Keratinocyte (primary cell): ENCODE data around the gene SYNPR.

Experiments
- EZH2 ChIP-seq: IDR thresholded peaks from one replicate; pipeline ENCODE4 v1.6.1; 2012; ENCODE audit warnings: inconsistent platforms, mild to moderate bottlenecking, low read length, moderate library complexity
- TF ChIP-seq, protein P1 (sequence below), 3 experiments: IDR thresholded peaks in 1 of 3; conservative IDR thresholded peaks in 1 of 3; optimal IDR thresholded peaks in 1 of 3; 2 replicates in 2 of 3; 3 replicates in 1 of 3; pipeline versions ENCODE3 to v1.5.1; 2011; ENCODE audit warnings: low read length in 3 of 3, mild to moderate bottlenecking in 3 of 3, moderate library complexity in 2 of 3, control low read depth in 1 of 3, inconsistent platforms in 1 of 3; ENCODE audit not compliant: insufficient read depth in 2 of 3; ENCODE audit errors: extremely low read depth in 1 of 3

- TF ChIP-seq, protein P1, sequence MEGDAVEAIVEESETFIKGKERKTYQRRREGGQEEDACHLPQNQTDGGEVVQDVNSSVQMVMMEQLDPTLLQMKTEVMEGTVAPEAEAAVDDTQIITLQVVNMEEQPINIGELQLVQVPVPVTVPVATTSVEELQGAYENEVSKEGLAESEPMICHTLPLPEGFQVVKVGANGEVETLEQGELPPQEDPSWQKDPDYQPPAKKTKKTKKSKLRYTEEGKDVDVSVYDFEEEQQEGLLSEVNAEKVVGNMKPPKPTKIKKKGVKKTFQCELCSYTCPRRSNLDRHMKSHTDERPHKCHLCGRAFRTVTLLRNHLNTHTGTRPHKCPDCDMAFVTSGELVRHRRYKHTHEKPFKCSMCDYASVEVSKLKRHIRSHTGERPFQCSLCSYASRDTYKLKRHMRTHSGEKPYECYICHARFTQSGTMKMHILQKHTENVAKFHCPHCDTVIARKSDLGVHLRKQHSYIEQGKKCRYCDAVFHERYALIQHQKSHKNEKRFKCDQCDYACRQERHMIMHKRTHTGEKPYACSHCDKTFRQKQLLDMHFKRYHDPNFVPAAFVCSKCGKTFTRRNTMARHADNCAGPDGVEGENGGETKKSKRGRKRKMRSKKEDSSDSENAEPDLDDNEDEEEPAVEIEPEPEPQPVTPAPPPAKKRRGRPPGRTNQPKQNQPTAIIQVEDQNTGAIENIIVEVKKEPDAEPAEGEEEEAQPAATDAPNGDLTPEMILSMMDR (optimal IDR thresholded peaks at IDR 0.05 in 1 of 3, IDR thresholded peaks at IDR 0.05 in 1 of 3, conservative IDR thresholded peaks at IDR 0.05 in 1 of 3; ENCODE audit: extremely low read depth in 1 of 3, insufficient read depth in 2 of 3, low read length in 3 of 3) = no peak
- TF ChIP-seq EZH2 = no peak
These were observed 236.6 kb downstream of the SYNPR start for GRCh38 chr3:63514678-63515077.
